MM.1S (cell line): Measurements from ENCODE around the gene ADAD1.

Experiments used
- CTCF ChIP-seq: fragments of 300-600 bp; sonication (generic); IDR thresholded peaks from 2 replicates; pipeline ENCODE4 v1.5.1; 2016; ENCODE audit warnings: antibody characterized with exemption, low read length, mixed read lengths
- EZH2 ChIP-seq: fragments of 300-600 bp; sonication (generic); optimal IDR thresholded peaks from 2 replicates; pipeline ENCODE3; 2017; ENCODE audit warnings: low read depth, mild to moderate bottlenecking, antibody characterized with exemption, low read length, mixed read lengths
- EZH2phosphoT487 ChIP-seq: fragments of 300-600 bp; sonication (generic); IDR thresholded peaks from 2 replicates; pipeline ENCODE4 v1.6.1; 2018; ENCODE audit warnings: antibody characterized with exemption, low read length

DNA sequence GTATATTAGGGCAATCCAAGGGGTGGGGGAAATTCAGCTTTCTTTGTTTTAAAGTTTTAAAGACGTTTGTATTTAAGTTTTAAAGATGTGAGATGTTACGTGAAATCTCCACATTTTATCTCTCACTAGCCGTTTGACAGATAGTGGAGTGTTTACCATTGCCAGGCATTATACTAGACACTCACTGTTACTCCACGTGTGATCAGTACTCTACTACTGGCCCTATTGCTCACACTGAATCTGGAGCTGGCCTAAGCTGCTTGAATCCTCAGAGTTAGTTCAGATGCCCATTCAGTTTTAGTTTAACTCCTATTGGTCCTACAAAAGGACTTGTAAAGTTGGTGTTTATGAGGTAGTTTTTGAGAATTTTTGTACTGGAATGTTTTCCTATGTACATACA, 4.5 kb downstream of the ADAD1 start:
- TF ChIP-seq CTCF (no peak), EZH2 (no peak), EZH2phosphoT487 (no peak)
